IMR-90 (cell line): Measurements from ENCODE around the gene BMP10.

ENCODE experiments used
- CEBPB ChIP-seq: IDR thresholded peaks from 2 replicates; pipeline ENCODE4 v1.6.1; 2012; ENCODE audit warnings: low read depth, low read length, improper control_type of control experiment
- CTCF ChIP-seq: conservative IDR thresholded peaks from 2 replicates; pipeline ENCODE4 v1.5.1; 2012; ENCODE audit warnings: mild to moderate bottlenecking, low read depth, low read length, improper control_type of control experiment
- ELK1 ChIP-seq: fragments of 150-350 bp; IDR thresholded peaks from 2 replicates; pipeline ENCODE4 v1.6.1; 2016; ENCODE audit warnings: low read depth, mild to moderate bottlenecking, low read length, moderate library complexity, borderline replicate concordance
- FOS ChIP-seq: fragments of 150-350 bp; IDR thresholded peaks from 2 replicates; pipeline ENCODE4 v1.6.1; 2016; ENCODE audit warnings: low read depth, low read length
- MAFK ChIP-seq: IDR thresholded peaks from 2 replicates; pipeline ENCODE4 v1.6.1; 2012; ENCODE audit warnings: low read depth, low read length, improper control_type of control experiment
- MAZ ChIP-seq: IDR thresholded peaks from 2 replicates; pipeline ENCODE4 v1.6.1; 2012; ENCODE audit warnings: low read depth, mild to moderate bottlenecking, low read length, improper control_type of control experiment, moderate library complexity, borderline replicate concordance
- MXI1 ChIP-seq: IDR thresholded peaks from 2 replicates; pipeline ENCODE4 v1.6.1; 2012; ENCODE audit warnings: low read depth, mild to moderate bottlenecking, low read length, moderate library complexity, borderline replicate concordance
- POLR2A ChIP-seq: IDR thresholded peaks from 2 replicates; pipeline ENCODE4 v1.6.1; 2012; ENCODE audit warnings: mild to moderate bottlenecking, low read depth, low read length
- RAD21 ChIP-seq: IDR thresholded peaks from 2 replicates; pipeline ENCODE4 v1.6.1; 2012; ENCODE audit warnings: low read length, improper control_type of control experiment
- RCOR1 ChIP-seq: IDR thresholded peaks from 2 replicates; pipeline ENCODE4 v1.6.1; 2012; ENCODE audit warnings: mild to moderate bottlenecking, low read length, improper control_type of control experiment; ENCODE audit not compliant: insufficient replicate concordance
- RFX5 ChIP-seq: IDR thresholded peaks from 2 replicates; pipeline ENCODE4 v1.8.0; 2012; ENCODE audit warnings: low read depth, mild to moderate bottlenecking, low read length, moderate library complexity
- SMC3 ChIP-seq: fragments of 150-350 bp; IDR thresholded peaks from 2 replicates; pipeline ENCODE4 v1.6.1; 2016; ENCODE audit warnings: low read depth, mild to moderate bottlenecking, antibody characterized with exemption, low read length, moderate library complexity
- USF2 ChIP-seq: fragments of 150-350 bp; IDR thresholded peaks from 2 replicates; pipeline ENCODE4 v1.6.1; 2017; ENCODE audit warnings: mild to moderate bottlenecking, antibody characterized with exemption, low read length, low read depth

GRCh38 chr2:68880213-68880612 is 9.0 kb upstream of the BMP10 start:
- TF ChIP-seq CTCF: no peak
- TF ChIP-seq MAFK: no peak
- no peak for TF ChIP-seq RCOR1
- no peak for TF ChIP-seq RAD21
- TF ChIP-seq USF2: no peak
- TF ChIP-seq FOS: no peak
- no peak for TF ChIP-seq POLR2A
- no peak for TF ChIP-seq MXI1
- TF ChIP-seq CEBPB: no peak
- no peak for TF ChIP-seq ELK1
- TF ChIP-seq MAZ: no peak
- TF ChIP-seq RFX5: no peak
- TF ChIP-seq SMC3: no peak
